Common myeloid progenitor, CD34-positive (primary cell): ENCODE data around the gene ATP6V0C.

Experiments
- CTCF ChIA-PET: fragments of 350-600 bp; sonication (Branson Sonifier 250); formaldehyde crosslinking; loops from one replicate; lab custom pipeline; 2021; ENCODE audit warnings: antibody characterized with exemption; lab: Charles Lee
- POLR2A ChIA-PET: fragments of 350-600 bp; sonication (Branson Sonifier 250); formaldehyde crosslinking; loops from one replicate; lab custom pipeline; 2021; ENCODE audit warnings: antibody characterized with exemption; lab: Charles Lee
- DNase-seq, 3 donors: peaks; one replicate each; pipeline versions ENCODE4 v3.0.0 to v3.0.0-alpha.2; 2013
- H3K27ac ChIP-seq, 2 experiments: 1 replicate in 1 of 2; 2 replicates in 1 of 2; pipeline ENCODE4 v1.7.0; 2013; ENCODE audit warnings: inconsistent platforms in 2 of 2, low read length in 2 of 2, mild to moderate bottlenecking in 2 of 2, low read depth in 1 of 2, moderate library complexity in 1 of 2; ENCODE audit not compliant: severe bottlenecking in 2 of 2, insufficient read depth in 1 of 2, poor library complexity in 1 of 2
- H3K27me3 ChIP-seq, 5 experiments: replicated peaks in 2 of 5; 1 replicate in 3 of 5; 2 replicates in 2 of 5; pipeline versions ENCODE4 v1.6.1 to v1.7.0; 2013; ENCODE audit warnings: low read length in 4 of 5, mild to moderate bottlenecking in 2 of 5, moderate library complexity in 2 of 5, inconsistent platforms in 1 of 5; ENCODE audit not compliant: insufficient read depth in 5 of 5, control insufficient read depth in 4 of 5
- H3K36me3 ChIP-seq, 4 experiments: 1 replicate in 2 of 4; 2 replicates in 2 of 4; pipeline versions ENCODE4 v1.6.1 to v1.7.0; 2013; ENCODE audit warnings: low read length in 3 of 4, control low read depth in 1 of 4, mild to moderate bottlenecking in 1 of 4; ENCODE audit not compliant: control insufficient read depth in 4 of 4, insufficient read depth in 4 of 4
- H3K4me1 ChIP-seq, 4 experiments: 1 replicate in 3 of 4; 2 replicates in 1 of 4; pipeline versions ENCODE4 v1.6.1 to v1.7.1; 2013; ENCODE audit warnings: low read length in 3 of 4, mild to moderate bottlenecking in 3 of 4, control low read depth in 1 of 4, inconsistent platforms in 1 of 4, moderate library complexity in 1 of 4; ENCODE audit not compliant: control insufficient read depth in 4 of 4, insufficient read depth in 4 of 4; ENCODE audit errors: control extremely low read depth in 1 of 4
- H3K4me3 ChIP-seq, 7 experiments: 1 replicate in 4 of 7; 2 replicates in 3 of 7; pipeline versions ENCODE4 v1.5.1 to v1.7.0; 2013; ENCODE audit warnings: mild to moderate bottlenecking in 7 of 7, low read length in 6 of 7, moderate library complexity in 6 of 7, inconsistent platforms in 2 of 7, low read depth in 2 of 7, control low read depth in 1 of 7; ENCODE audit not compliant: insufficient read depth in 4 of 7, control insufficient read depth in 1 of 7; ENCODE audit errors: extremely low read depth in 1 of 7
- H3K9me3 ChIP-seq, 5 experiments: 1 replicate in 4 of 5; 2 replicates in 1 of 5; pipeline versions ENCODE4 v1.6.1 to v1.7.1; 2013; ENCODE audit warnings: low read length in 4 of 5, mild to moderate bottlenecking in 2 of 5, inconsistent platforms in 1 of 5, low read depth in 1 of 5, moderate library complexity in 1 of 5; ENCODE audit not compliant: control insufficient read depth in 4 of 5, insufficient read depth in 2 of 5; ENCODE audit errors: control extremely low read depth in 1 of 5
- WGBS: methylation state at CpG from one replicate; pipeline ENCODE4 v1.1.5; 2013; ENCODE audit not compliant: insufficient coverage; 5-methylcytosine and 5-hydroxymethylcytosine counted together

Gene ATP6V0C

GRCh38 chr16:2527784-2528100 is 14.0 kb downstream of the ATP6V0C start:
- Histone ChIP-seq H3K27me3 (no peaks in the 10 kb centered on the region), H3K4me1 (peaks cover 0 to 22% (median 16%) of the 10 kb centered on the region in 4 experiments), H3K36me3 (peaks cover 3 to 60% (median 42%) of the 10 kb centered on the region in 4 experiments), H3K4me3 (no peak overlapping the region), H3K9me3 (no peaks in the 10 kb centered on the region), H3K27ac (no peak overlapping the region)
- CTCF ChIA-PET, result no interaction called here
- 94% methylated on average over 21 of the region's 24 CpGs for WGBS
- POLR2A ChIA-PET, result no interaction called here
- DNase-seq, result no peak

- Histone ChIP-seq H3K4me1 (peaks cover 0 to 24% (median 18%) of the 10 kb centered on the region in 4 experiments), H3K27me3 (no peaks in the 10 kb centered on the region), H3K9me3 (no peaks in the 10 kb centered on the region), H3K36me3 (peaks cover 3 to 56% (median 37%) of the 10 kb centered on the region in 4 experiments), H3K4me3 (no peak overlapping the region), H3K27ac (no peak overlapping the region)
- ChIA-PET POLR2A (no interaction called here), CTCF (interaction anchor here (0.9 kb wide), 1 partner anchor 8 kb away, joined by 3 read pairs; the partner anchor contains the start of gene AMDHD2)
- 98% methylated on average over 33 of the region's 36 CpGs for WGBS
- no peak for DNase-seq
Measured at GRCh38 chr16:2528161-2529060, 14.7 kb downstream of the ATP6V0C start.

GRCh38 chr16:2529061-2529931 is 15.5 kb downstream of the ATP6V0C start:
- WGBS, result 98% methylated on average over 28 of the region's 32 CpGs
- no peaks in the 10 kb centered on the region for H3K9me3 ChIP-seq
- H3K27ac ChIP-seq, result no peak overlapping the region
- ChIA-PET CTCF (interaction anchor here (0.9 kb wide), 1 partner anchor 9 kb away, joined by 3 read pairs; the partner anchor contains the start of gene AMDHD2), POLR2A (no interaction called here)
- no peaks in the 10 kb centered on the region for H3K27me3 ChIP-seq
- DNase-seq, result peak in 2 of 3 donors; percentile 36 to 41
- peaks cover 3 to 47% (median 32%) of the 10 kb centered on the region in 4 experiments for H3K36me3 ChIP-seq
- no peak overlapping the region for H3K4me3 ChIP-seq
- peaks cover 0 to 24% (median 18%) of the 10 kb centered on the region in 4 experiments for H3K4me1 ChIP-seq

- ChIA-PET CTCF (interaction anchor here (1.4 kb wide), 1 partner anchor 10 kb away, joined by 7 read pairs; the partner anchor contains the start of gene AMDHD2), POLR2A (interaction anchor here (1.3 to 2.8 kb wide), 2 partner anchors 10 to 23 kb away, joined by 3 to 24 read pairs; partner anchors contain the start of gene AMDHD2)
- Histone ChIP-seq H3K4me3 (no peak overlapping the region), H3K27ac (no peak overlapping the region), H3K27me3 (no peaks in the 10 kb centered on the region), H3K9me3 (no peaks in the 10 kb centered on the region), H3K4me1 (peaks cover 0 to 24% (median 18%) of the 10 kb centered on the region in 4 experiments), H3K36me3 (peaks cover 3 to 42% (median 28%) of the 10 kb centered on the region in 4 experiments)
- DNase-seq, result no peak
- WGBS, result 97% methylated on average over 14 of the region's 15 CpGs
Measured at GRCh38 chr16:2529961-2530628, 16.3 kb downstream of the ATP6V0C start.

- peak overlapping the region in 2 of 7 experiments; percentile 78 to 81 for H3K4me3 ChIP-seq
- H3K27me3 ChIP-seq, result no peaks in the 10 kb centered on the region
- CTCF ChIA-PET, result interaction anchor here (1.4 kb wide), 1 partner anchor 11 kb away, joined by 7 read pairs; the partner anchor contains the start of gene AMDHD2
Measured at GRCh38 chr16:2530629-2531318, 17.0 kb downstream of the ATP6V0C start.

GRCh38 chr16:2531371-2531695 is 17.6 kb downstream of the ATP6V0C start, which contains the start of gene CEMP1:
Gene CEMP1, minus strand, starts transcription at chr16:2531408. Its CDS starts 335 bp downstream, at chr16:2531073.
- Histone ChIP-seq H3K27ac (peak within 1 kb of the TSS in 1 of 2 experiments; percentile 76), H3K27me3 (no peaks in the 10 kb centered on the region), H3K4me3 (peak within 1 kb of the TSS; percentile 50 to 81 (median 73)), H3K36me3 (peaks cover 0 to 36% (median 24%) of the 10 kb centered on the region in 4 experiments), H3K9me3 (no peaks in the 10 kb centered on the region), H3K4me1 (peaks cover 0 to 18% (median 16%) of the 10 kb centered on the region in 4 experiments)
- ChIA-PET CTCF (interaction anchor here (1.2 to 1.4 kb wide), 2 partner anchors 11 to 24 kb away, joined by 3 to 7 read pairs; partner anchors contain the start of gene AMDHD2), POLR2A (interaction anchor here (0.6 to 2.8 kb wide), 4 partner anchors 12 to 24 kb away, joined by 3 to 24 read pairs (median 4); partner anchors contain the start of genes AMDHD2 and ATP6V0C)
- WGBS, result 0% methylated on average over 4 of the region's 11 CpGs
- DNase-seq, result no peak

More at GRCh38 chr16:2530629-2531318, 17.0 kb downstream of the ATP6V0C start:
- H3K27ac ChIP-seq, result no peak overlapping the region
- peaks cover 3 to 42% (median 28%) of the 10 kb centered on the region in 4 experiments for H3K36me3 ChIP-seq
- POLR2A ChIA-PET, result interaction anchor here (0.6 to 2.8 kb wide), 4 partner anchors 11 to 23 kb away, joined by 3 to 24 read pairs (median 4); partner anchors contain the start of genes AMDHD2 and ATP6V0C
- peaks cover 0 to 24% (median 18%) of the 10 kb centered on the region in 4 experiments for H3K4me1 ChIP-seq
- H3K9me3 ChIP-seq, result no peaks in the 10 kb centered on the region
- WGBS, result 98% methylated on average over 13 of the region's 14 CpGs
- no peak for DNase-seq
